Measurements from ENCODE around the gene ETV6. TPM values are rescaled to one million over a fixed set of nuclear protein-coding genes. Genes with fewer than 3 reads are reported as not detected.

ETV6 gene
- polyA plus RNA-seq, 1 donor (not counting 4 experiments of a cell fraction or from before 2014, with no cell fraction given) = 5.3 TPM

GRCh38 chr12:11832093-11832492 lies 182.6 kb downstream of the ETV6 start:
- no peaks in the 10 kb centered on the region for H3K79me2 ChIP-seq (ENCODE audit: control insufficient read depth, insufficient read depth, low read length)
- H3K4me1 ChIP-seq (ENCODE audit: control insufficient read depth, extremely low read depth, insufficient read depth, low read length) = peaks cover 11% of the 10 kb centered on the region
- no peaks in the 10 kb centered on the region for H4K20me1 ChIP-seq (ENCODE audit: control insufficient read depth, extremely low read depth, insufficient read depth, low read length)
- TF ChIP-seq EZH2 (IDR thresholded peaks at IDR 0.05; ENCODE audit: low read length) (no peak), CTCF (optimal IDR thresholded peaks at IDR 0.05 in 1 of 3, IDR thresholded peaks at IDR 0.05 in 1 of 3, conservative IDR thresholded peaks at IDR 0.05 in 1 of 3; ENCODE audit: extremely low read depth in 1 of 3, insufficient read depth in 2 of 3, low read length in 3 of 3) (no peak)
- H3K27me3 ChIP-seq (ENCODE audit: control insufficient read depth, extremely low read depth, insufficient read depth, low read length) = no peaks in the 10 kb centered on the region
- dilution Hi-C loops (cut with MboI; ENCODE audit: extremely low pct_ligation_motif_present, low sequenced_read_pairs) = no loop called here
- no peak overlapping the region for H3K4me2 ChIP-seq (ENCODE audit: control insufficient read depth, extremely low read depth, insufficient read depth, low read depth, low read length)
- DNase-seq (ENCODE audit: low read depth, low spot score) (no peak), FAIRE-seq (no peak)
- H3K9me3 ChIP-seq (ENCODE audit: control insufficient read depth, low read depth, low read length) = no peaks in the 10 kb centered on the region
- H3K9me1 ChIP-seq (ENCODE audit: control insufficient read depth, extremely low read depth, insufficient read depth, low read length) = no peaks in the 10 kb centered on the region
- no peak overlapping the region for H3K9ac ChIP-seq (ENCODE audit: control insufficient read depth, extremely low read depth, insufficient read depth, low read length)
- no peak overlapping the region for H2AFZ ChIP-seq (ENCODE audit: control insufficient read depth, low read length)
- peaks cover 0 to 4% of the 10 kb centered on the region in 2 experiments for H3K36me3 ChIP-seq (ENCODE audit: control insufficient read depth in 2 of 2, extremely low read depth in 1 of 2, insufficient read depth in 2 of 2, low read length in 2 of 2)
- H3K27ac ChIP-seq (ENCODE audit: control insufficient read depth, insufficient read depth, low read length) = no peak overlapping the region
- no peak overlapping the region for H3K4me3 ChIP-seq (ENCODE audit: control insufficient read depth in 2 of 3, extremely low read depth in 1 of 3, insufficient read depth in 2 of 3, low read depth in 1 of 3, low read length in 3 of 3)

- no peak for FAIRE-seq
- Histone ChIP-seq H2AFZ (ENCODE audit: control insufficient read depth, low read length) (no peak overlapping the region), H3K4me1 (ENCODE audit: control insufficient read depth, extremely low read depth, insufficient read depth, low read length) (peaks cover 11% of the 10 kb centered on the region), H3K4me2 (ENCODE audit: control insufficient read depth, extremely low read depth, insufficient read depth, low read depth, low read length) (no peak overlapping the region), H3K27me3 (ENCODE audit: control insufficient read depth, extremely low read depth, insufficient read depth, low read length) (no peaks in the 10 kb centered on the region), H3K79me2 (ENCODE audit: control insufficient read depth, insufficient read depth, low read length) (no peaks in the 10 kb centered on the region), H3K9me1 (ENCODE audit: control insufficient read depth, extremely low read depth, insufficient read depth, low read length) (no peaks in the 10 kb centered on the region), H3K4me3 (ENCODE audit: control insufficient read depth in 2 of 3, extremely low read depth in 1 of 3, insufficient read depth in 2 of 3, low read depth in 1 of 3, low read length in 3 of 3) (no peak overlapping the region), H4K20me1 (ENCODE audit: control insufficient read depth, extremely low read depth, insufficient read depth, low read length) (no peaks in the 10 kb centered on the region), H3K36me3 (ENCODE audit: control insufficient read depth in 2 of 2, extremely low read depth in 1 of 2, insufficient read depth in 2 of 2, low read length in 2 of 2) (peaks cover 0 to 2% of the 10 kb centered on the region in 2 experiments), H3K9ac (ENCODE audit: control insufficient read depth, extremely low read depth, insufficient read depth, low read length) (no peak overlapping the region), H3K27ac (ENCODE audit: control insufficient read depth, insufficient read depth, low read length) (no peak overlapping the region), H3K9me3 (ENCODE audit: control insufficient read depth, low read depth, low read length) (no peaks in the 10 kb centered on the region)
- TF ChIP-seq CTCF (optimal IDR thresholded peaks at IDR 0.05 in 1 of 3, IDR thresholded peaks at IDR 0.05 in 1 of 3, conservative IDR thresholded peaks at IDR 0.05 in 1 of 3; ENCODE audit: extremely low read depth in 1 of 3, insufficient read depth in 2 of 3, low read length in 3 of 3) (no peak), EZH2 (IDR thresholded peaks at IDR 0.05; ENCODE audit: low read length) (no peak)
- no peak for DNase-seq (ENCODE audit: low read depth, low spot score)
- dilution Hi-C loops (cut with MboI; ENCODE audit: extremely low pct_ligation_motif_present, low sequenced_read_pairs) = no loop called here
These were observed 183.9 kb downstream of the ETV6 start for GRCh38 chr12:11833174-11833895.
